ENCODE measurements around the gene DGKA. TPM values are rescaled to one million over a fixed set of nuclear protein-coding genes. Genes with fewer than 3 reads are reported as not detected.

DGKA gene
- total RNA-seq, 2 donors from 2014 or later, result 7.3 to 22.8 TPM

DNA sequence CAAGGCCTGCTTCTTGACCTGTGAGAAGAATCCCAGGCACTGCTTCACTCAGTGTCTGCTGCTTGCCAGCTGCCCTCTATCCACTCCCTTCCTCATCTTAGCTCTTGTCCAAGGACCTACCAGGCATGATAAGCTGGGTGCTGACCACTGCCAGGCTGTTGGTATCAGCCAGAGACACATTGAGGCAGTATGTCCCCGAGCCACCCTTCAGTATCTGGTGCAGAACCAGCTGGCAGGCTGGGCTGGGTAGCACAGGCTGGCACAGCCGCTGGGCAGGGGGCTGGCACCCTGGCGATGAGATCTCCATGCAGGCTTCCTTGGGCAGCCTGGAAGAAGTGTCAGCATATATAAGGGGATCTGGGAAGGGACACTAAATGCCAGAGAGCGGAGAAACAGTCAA is 24.4 kb downstream of the DGKA start:
- TF ChIP-seq, protein P1, sequence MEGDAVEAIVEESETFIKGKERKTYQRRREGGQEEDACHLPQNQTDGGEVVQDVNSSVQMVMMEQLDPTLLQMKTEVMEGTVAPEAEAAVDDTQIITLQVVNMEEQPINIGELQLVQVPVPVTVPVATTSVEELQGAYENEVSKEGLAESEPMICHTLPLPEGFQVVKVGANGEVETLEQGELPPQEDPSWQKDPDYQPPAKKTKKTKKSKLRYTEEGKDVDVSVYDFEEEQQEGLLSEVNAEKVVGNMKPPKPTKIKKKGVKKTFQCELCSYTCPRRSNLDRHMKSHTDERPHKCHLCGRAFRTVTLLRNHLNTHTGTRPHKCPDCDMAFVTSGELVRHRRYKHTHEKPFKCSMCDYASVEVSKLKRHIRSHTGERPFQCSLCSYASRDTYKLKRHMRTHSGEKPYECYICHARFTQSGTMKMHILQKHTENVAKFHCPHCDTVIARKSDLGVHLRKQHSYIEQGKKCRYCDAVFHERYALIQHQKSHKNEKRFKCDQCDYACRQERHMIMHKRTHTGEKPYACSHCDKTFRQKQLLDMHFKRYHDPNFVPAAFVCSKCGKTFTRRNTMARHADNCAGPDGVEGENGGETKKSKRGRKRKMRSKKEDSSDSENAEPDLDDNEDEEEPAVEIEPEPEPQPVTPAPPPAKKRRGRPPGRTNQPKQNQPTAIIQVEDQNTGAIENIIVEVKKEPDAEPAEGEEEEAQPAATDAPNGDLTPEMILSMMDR (IDR thresholded peaks at IDR 0.05), result no peak

DNA sequence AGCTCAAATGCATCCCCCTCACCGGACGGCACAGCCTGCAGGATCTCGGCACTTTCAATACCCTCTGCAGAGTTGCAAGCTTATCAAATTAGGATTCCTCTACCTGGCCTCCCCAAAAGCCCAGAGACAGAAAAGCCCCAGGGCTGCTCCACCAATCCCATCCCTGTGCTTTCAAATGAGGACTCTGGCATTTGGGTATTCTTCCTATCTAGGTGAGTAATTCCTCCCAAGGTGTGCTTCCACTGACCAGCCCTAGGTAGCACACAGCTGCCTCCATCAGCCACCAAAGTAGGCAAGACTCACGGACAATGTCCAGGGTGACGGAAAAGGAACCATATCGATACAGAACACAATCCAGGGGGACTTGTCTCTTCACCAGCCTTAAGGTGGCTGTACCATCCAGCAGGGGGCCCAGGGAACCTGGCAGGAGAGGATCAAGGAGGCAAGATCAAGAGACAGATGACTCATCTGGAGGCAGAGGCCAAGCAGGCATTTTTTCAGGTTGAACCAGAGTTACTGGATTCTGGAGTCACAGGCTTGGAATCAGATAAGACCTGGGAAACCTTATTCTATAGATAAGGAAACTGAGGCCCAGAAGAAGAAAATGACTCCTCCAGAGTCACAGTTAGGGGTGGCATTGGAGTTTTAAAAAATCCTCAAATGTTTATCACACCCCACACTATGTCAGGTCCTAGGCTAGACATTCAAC is 25.0 kb downstream of the DGKA start:
- peaks cover 18% of the 10 kb centered on the region for H3K36me3 ChIP-seq
- TF ChIP-seq, protein P1 (IDR thresholded peaks at IDR 0.05), result no peak
- no peak for DNase-seq (ENCODE audit: low spot score)

More for the DNA sequence above, 24.4 kb downstream of the DGKA start:
- H3K27me3 ChIP-seq, result no peaks in the 10 kb centered on the region
- DNase-seq (ENCODE audit: low spot score), result no peak
- no peaks in the 10 kb centered on the region for H3K9me3 ChIP-seq
- peaks cover 18% of the 10 kb centered on the region for H3K36me3 ChIP-seq
- H3K4me1 ChIP-seq, result no peaks in the 10 kb centered on the region
- no peak overlapping the region for H3K27ac ChIP-seq
- H3K4me3 ChIP-seq, result no peak overlapping the region

DNA sequence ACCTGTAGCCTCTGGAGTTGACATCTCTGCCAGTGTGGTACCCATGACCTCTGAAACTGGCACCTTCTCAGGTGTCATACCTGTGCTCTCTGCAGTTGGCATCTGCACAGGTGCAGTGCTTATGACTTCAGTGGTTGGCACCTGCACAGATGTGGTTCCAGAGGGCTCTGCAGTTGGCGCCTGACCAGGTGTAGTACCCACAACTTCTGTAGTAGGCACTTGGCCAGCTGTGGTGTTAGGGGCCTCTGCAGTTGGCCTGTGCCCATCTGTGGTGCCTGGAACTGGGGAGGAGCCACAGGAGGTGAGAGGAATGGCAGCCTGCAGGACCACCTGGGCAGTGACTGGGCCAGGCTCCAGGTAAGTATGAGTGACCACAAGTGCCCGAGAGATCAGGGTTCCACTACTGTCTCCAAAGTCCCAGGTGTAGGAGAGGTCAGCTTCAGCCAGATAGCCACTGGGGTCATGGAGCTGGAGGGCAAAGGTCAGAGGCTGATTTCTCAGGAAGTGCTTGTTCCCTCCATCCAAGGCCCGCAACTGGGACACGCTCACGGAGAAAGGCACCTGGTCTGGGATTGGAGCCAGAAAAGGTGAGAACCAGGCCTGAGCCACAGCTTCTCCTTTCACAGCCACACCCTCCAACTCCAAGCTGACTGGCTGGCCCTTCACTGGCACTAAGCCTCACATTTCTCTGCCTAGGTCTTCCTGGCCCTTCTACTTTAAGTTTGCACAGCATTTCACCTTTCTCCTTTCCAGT is 26.3 kb downstream of the DGKA start:
- DNase-seq (ENCODE audit: low spot score), result no peak
- Histone ChIP-seq H3K4me3 (no peak overlapping the region), H3K9me3 (no peaks in the 10 kb centered on the region), H3K36me3 (peaks cover 5% of the 10 kb centered on the region), H3K4me1 (no peaks in the 10 kb centered on the region), H3K27me3 (no peaks in the 10 kb centered on the region), H3K27ac (no peak overlapping the region)
- TF ChIP-seq, protein P1 (IDR thresholded peaks at IDR 0.05), result no peak

More for the DNA sequence above, 25.0 kb downstream of the DGKA start:
- no peaks in the 10 kb centered on the region for H3K9me3 ChIP-seq
- H3K4me1 ChIP-seq, result no peaks in the 10 kb centered on the region
- no peaks in the 10 kb centered on the region for H3K27me3 ChIP-seq
- no peak overlapping the region for H3K27ac ChIP-seq
- H3K4me3 ChIP-seq, result no peak overlapping the region

DNA sequence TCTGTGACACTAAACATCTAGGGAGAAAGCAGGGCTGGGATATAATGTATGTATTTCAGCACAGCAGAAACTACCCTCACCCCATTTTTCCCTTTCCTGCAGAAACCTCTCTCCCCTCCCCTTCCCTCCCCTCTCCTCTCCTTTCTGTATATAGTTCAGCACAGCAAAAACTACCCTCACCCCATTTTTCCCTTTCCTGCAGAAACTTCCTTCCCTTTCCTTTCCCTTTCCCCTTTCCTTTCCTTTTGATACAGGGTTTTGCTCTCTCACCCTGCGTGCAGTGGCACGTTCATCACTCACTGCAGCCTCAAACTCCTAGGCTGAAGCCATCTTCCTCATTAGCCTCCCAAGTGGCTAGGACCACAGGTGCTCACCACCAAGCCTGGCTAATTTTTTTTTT is 32.8 kb downstream of the DGKA start:
- no peaks in the 10 kb centered on the region for H3K27me3 ChIP-seq
- no peak for DNase-seq (ENCODE audit: low spot score)
- H3K9me3 ChIP-seq, result no peaks in the 10 kb centered on the region
- peaks cover 0 to 17% of the 10 kb centered on the region in 2 donors for H3K4me1 ChIP-seq
- no peaks in the 10 kb centered on the region for H3K36me3 ChIP-seq
- TF ChIP-seq, protein P1 (IDR thresholded peaks at IDR 0.05), result no peak
- H3K27ac ChIP-seq, result no peak overlapping the region
- no peak overlapping the region for H3K4me3 ChIP-seq

- Histone ChIP-seq H3K4me1 (peaks cover 0 to 17% of the 10 kb centered on the region in 2 donors), H3K9me3 (no peaks in the 10 kb centered on the region), H3K27ac (no peak overlapping the region), H3K27me3 (no peaks in the 10 kb centered on the region), H3K36me3 (no peaks in the 10 kb centered on the region), H3K4me3 (no peak overlapping the region)
- DNase-seq (ENCODE audit: low spot score), result no peak
- TF ChIP-seq, protein P1 (IDR thresholded peaks at IDR 0.05), result no peak
Observed at GRCh38 chr12:55965240-55965639, 34.3 kb downstream of the DGKA start.
